ENCODE results near the gene MX2.
"Not testable (repeated sequence)": the region's sequence is repeated elsewhere in the genome, so short reads cannot be mapped to it uniquely, and the experiment has no call there.

The MX2 gene

DNA sequence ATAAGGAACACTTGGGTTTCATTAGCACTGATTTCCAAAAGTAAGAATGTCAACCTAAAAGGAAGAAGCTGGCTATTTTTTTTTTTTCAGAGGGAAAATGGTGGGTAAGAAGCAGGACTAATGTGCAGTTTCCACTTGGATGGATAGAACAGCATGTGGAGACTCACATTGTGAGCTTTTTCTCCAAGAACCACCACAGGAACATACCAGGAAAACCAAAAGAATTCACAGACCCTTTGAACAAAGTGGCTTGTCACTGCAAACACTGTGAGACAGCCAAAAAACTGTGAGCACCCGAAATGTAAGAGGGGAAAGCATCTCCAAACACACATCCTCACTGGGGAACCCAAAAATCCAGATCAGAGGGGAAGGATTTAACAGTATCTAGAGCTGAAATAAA is 48.5 kb downstream of the MX2 start:
- Histone ChIP-seq H3K36me3 (ENCODE audit: control insufficient read depth, insufficient read depth, low read length) (peaks cover 43% of the 10 kb centered on the region), H3K4me3 (ENCODE audit: insufficient read depth, low read depth, low read length, poor library complexity, severe bottlenecking) (no peak overlapping the region), H3K27me3 (replicated peaks; ENCODE audit: control insufficient read depth, insufficient read depth, low read length, poor library complexity, severe bottlenecking) (no peaks in the 10 kb centered on the region), H3K9me3 (ENCODE audit: control insufficient read depth, low read length) (no peaks in the 10 kb centered on the region), H3K4me1 (ENCODE audit: control insufficient read depth, insufficient read depth, low read length, poor library complexity, severe bottlenecking) (no peaks in the 10 kb centered on the region), H3K27ac (ENCODE audit: insufficient read depth, low read length, poor library complexity, severe bottlenecking) (no peak overlapping the region)
- DNase-seq = no peak

DNA sequence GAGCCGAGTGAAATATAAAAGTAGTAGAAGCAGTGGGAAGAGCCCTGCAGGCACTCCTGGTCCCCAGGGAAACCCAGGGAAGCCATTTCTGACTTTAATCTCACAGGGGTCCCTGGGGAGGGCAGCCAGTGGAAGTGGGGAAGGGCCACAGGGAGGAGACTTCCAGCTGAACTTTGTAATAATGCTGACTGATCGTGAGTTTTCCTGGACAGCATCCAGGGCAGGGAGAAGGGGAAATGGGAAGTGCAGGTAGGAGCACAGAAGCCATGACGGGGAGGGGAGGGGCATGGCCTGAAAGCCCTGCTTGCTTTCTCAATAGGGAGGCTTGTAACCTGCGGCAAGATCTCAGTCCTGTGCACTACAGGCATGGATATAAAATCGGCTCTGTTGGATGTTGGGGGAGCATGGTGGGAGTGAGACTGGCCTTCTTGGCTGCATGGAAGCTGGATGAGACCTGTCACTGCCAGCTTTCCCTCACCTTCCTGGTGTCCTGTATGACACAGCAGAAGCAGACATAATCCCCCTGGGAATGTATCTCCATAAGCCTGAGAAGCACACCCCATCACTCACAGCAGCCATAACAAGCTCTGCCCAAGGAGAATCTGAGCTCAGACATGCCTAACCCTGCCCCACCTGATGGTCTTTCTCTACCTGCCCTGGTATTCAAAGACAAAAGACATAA is 49.1 kb downstream of the MX2 start:
- Histone ChIP-seq H3K4me1 (ENCODE audit: control insufficient read depth, insufficient read depth, low read length, poor library complexity, severe bottlenecking) (no peaks in the 10 kb centered on the region), H3K27ac (ENCODE audit: insufficient read depth, low read length, poor library complexity, severe bottlenecking) (no peak overlapping the region), H3K27me3 (replicated peaks; ENCODE audit: control insufficient read depth, insufficient read depth, low read length, poor library complexity, severe bottlenecking) (no peaks in the 10 kb centered on the region), H3K4me3 (ENCODE audit: insufficient read depth, low read depth, low read length, poor library complexity, severe bottlenecking) (no peak overlapping the region), H3K9me3 (ENCODE audit: control insufficient read depth, low read length) (no peaks in the 10 kb centered on the region), H3K36me3 (ENCODE audit: control insufficient read depth, insufficient read depth, low read length) (peaks cover 43% of the 10 kb centered on the region)
- no peak for DNase-seq

GRCh38 chr21:41411449-41412089 is 49.7 kb downstream of the MX2 start:
- Histone ChIP-seq H3K27me3 (replicated peaks; ENCODE audit: control insufficient read depth, insufficient read depth, low read length, poor library complexity, severe bottlenecking) (no peaks in the 10 kb centered on the region), H3K9me3 (ENCODE audit: control insufficient read depth, low read length) (no peaks in the 10 kb centered on the region), H3K4me1 (ENCODE audit: control insufficient read depth, insufficient read depth, low read length, poor library complexity, severe bottlenecking) (no peaks in the 10 kb centered on the region), H3K4me3 (ENCODE audit: insufficient read depth, low read depth, low read length, poor library complexity, severe bottlenecking) (no peak overlapping the region), H3K27ac (ENCODE audit: insufficient read depth, low read length, poor library complexity, severe bottlenecking) (no peak overlapping the region), H3K36me3 (ENCODE audit: control insufficient read depth, insufficient read depth, low read length) (peaks cover 38% of the 10 kb centered on the region)
- DNase-seq = no peak

DNA sequence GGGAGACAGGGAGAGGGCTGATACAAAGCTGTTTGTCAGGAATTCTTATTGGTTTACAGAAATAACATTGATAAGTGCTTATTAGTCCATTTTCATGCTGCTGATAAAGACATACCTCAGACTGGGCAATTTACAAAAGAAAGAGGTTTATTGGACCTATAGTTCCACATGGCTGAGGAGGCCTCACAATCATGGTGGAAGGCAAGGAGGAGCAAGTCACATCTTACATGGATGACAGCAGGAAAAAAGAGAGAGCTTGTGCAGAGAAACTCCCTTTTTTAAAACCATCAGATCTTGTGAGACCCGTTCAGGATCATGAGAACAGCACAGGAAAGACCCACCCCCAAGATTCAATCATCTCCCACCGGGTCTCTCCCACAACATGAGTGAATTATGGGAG is 55.7 kb downstream of the MX2 start:
- H3K4me1 ChIP-seq (ENCODE audit: control insufficient read depth, insufficient read depth, low read length, poor library complexity, severe bottlenecking); H3K36me3 ChIP-seq (ENCODE audit: control insufficient read depth, insufficient read depth, low read length); H3K27ac ChIP-seq (ENCODE audit: insufficient read depth, low read length, poor library complexity, severe bottlenecking); H3K9me3 ChIP-seq (ENCODE audit: control insufficient read depth, low read length); DNase-seq; H3K4me3 ChIP-seq (ENCODE audit: insufficient read depth, low read depth, low read length, poor library complexity, severe bottlenecking); H3K27me3 ChIP-seq (replicated peaks; ENCODE audit: control insufficient read depth, insufficient read depth, low read length, poor library complexity, severe bottlenecking): not testable (repeated sequence)

- H3K4me1 ChIP-seq (ENCODE audit: control insufficient read depth, insufficient read depth, low read length, poor library complexity, severe bottlenecking) = peaks cover 8% of the 10 kb centered on the region
- H3K9me3 ChIP-seq (ENCODE audit: control insufficient read depth, low read length) = no peaks in the 10 kb centered on the region
- H3K36me3 ChIP-seq (ENCODE audit: control insufficient read depth, insufficient read depth, low read length) = no peaks in the 10 kb centered on the region
- H3K4me3 ChIP-seq (ENCODE audit: insufficient read depth, low read depth, low read length, poor library complexity, severe bottlenecking) = no peak overlapping the region
- H3K27me3 ChIP-seq (replicated peaks; ENCODE audit: control insufficient read depth, insufficient read depth, low read length, poor library complexity, severe bottlenecking) = no peaks in the 10 kb centered on the region
- DNase-seq = no peak
- H3K27ac ChIP-seq (ENCODE audit: insufficient read depth, low read length, poor library complexity, severe bottlenecking) = no peak overlapping the region
These were observed 56.6 kb downstream of the MX2 start for GRCh38 chr21:41418393-41418792.

- Histone ChIP-seq H3K4me1 (ENCODE audit: control insufficient read depth, insufficient read depth, low read length, poor library complexity, severe bottlenecking) (peaks cover 11% of the 10 kb centered on the region), H3K4me3 (ENCODE audit: insufficient read depth, low read depth, low read length, poor library complexity, severe bottlenecking) (no peak overlapping the region), H3K27me3 (replicated peaks; ENCODE audit: control insufficient read depth, insufficient read depth, low read length, poor library complexity, severe bottlenecking) (no peaks in the 10 kb centered on the region), H3K9me3 (ENCODE audit: control insufficient read depth, low read length) (no peaks in the 10 kb centered on the region), H3K27ac (ENCODE audit: insufficient read depth, low read length, poor library complexity, severe bottlenecking) (no peak overlapping the region), H3K36me3 (ENCODE audit: control insufficient read depth, insufficient read depth, low read length) (no peaks in the 10 kb centered on the region)
- DNase-seq = no peak
These were observed 57.3 kb downstream of the MX2 start for GRCh38 chr21:41418956-41419680.

DNA sequence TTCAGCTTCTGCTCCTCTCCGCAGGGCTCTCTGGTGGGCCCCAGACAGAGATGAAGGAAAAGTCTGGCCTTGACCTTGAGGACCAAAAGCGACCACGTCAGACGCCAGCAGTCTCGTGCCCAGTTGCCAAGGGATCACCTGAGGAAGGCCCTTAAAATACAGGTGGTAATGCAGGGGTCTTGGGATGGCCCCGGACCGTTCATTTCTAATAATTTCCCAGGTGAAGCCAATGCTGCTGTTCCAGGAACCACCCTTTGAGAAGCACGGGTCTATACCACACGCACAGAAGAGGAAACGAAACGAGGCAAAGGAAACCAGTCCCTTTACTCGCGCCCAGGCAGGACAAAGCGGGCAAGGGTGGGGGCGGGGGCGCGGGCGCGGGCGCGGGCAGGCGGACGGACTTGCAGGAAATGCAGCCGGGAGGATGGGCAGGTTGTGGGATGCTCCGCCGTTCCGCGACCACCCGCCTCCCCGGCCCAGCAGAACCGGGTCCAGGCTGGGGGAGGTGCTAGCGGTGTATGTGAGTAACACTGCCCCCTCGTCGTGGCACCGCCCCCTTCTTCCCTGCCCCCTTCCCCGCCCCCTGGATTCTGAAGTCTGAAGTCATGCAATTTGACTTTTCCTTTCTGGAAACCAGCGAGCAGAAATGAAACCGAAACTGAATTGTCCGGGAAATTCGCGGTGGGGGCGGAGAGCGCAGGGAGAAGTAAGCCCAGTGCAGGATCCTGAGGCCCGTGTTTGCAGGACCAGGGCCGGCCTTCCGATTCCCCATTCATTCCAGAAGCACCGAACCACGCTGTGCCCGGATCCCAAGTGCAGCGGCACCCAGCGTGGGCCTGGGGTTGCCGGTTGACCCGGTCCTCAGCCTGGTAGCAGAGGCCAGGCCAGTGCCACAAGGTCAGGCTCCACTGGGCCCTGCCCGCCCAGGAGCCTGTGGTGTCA is 58.4 kb downstream of the MX2 start:
- Histone ChIP-seq H3K27ac (ENCODE audit: insufficient read depth, low read length, poor library complexity, severe bottlenecking) (peak overlapping the region; percentile 67), H3K4me1 (ENCODE audit: control insufficient read depth, insufficient read depth, low read length, poor library complexity, severe bottlenecking) (peaks cover 11% of the 10 kb centered on the region), H3K4me3 (ENCODE audit: insufficient read depth, low read depth, low read length, poor library complexity, severe bottlenecking) (peak overlapping the region; percentile 83), H3K27me3 (replicated peaks; ENCODE audit: control insufficient read depth, insufficient read depth, low read length, poor library complexity, severe bottlenecking) (no peaks in the 10 kb centered on the region), H3K36me3 (ENCODE audit: control insufficient read depth, insufficient read depth, low read length) (no peaks in the 10 kb centered on the region), H3K9me3 (ENCODE audit: control insufficient read depth, low read length) (no peaks in the 10 kb centered on the region)
- DNase-seq = peak; percentile 15 to 38 (median 19)

GRCh38 chr21:41420998-41421397 is 59.2 kb downstream of the MX2 start:
- not testable (repeated sequence) for H3K4me3 ChIP-seq (ENCODE audit: insufficient read depth, low read depth, low read length, poor library complexity, severe bottlenecking); DNase-seq; H3K36me3 ChIP-seq (ENCODE audit: control insufficient read depth, insufficient read depth, low read length); H3K27me3 ChIP-seq (replicated peaks; ENCODE audit: control insufficient read depth, insufficient read depth, low read length, poor library complexity, severe bottlenecking); H3K9me3 ChIP-seq (ENCODE audit: control insufficient read depth, low read length)
- H3K27ac ChIP-seq (ENCODE audit: insufficient read depth, low read length, poor library complexity, severe bottlenecking) = peak overlapping the region; percentile 67
- peaks cover 16% of the 10 kb centered on the region for H3K4me1 ChIP-seq (ENCODE audit: control insufficient read depth, insufficient read depth, low read length, poor library complexity, severe bottlenecking)

GRCh38 chr21:41422546-41423304 is 60.9 kb downstream of the MX2 start:
- no peaks in the 10 kb centered on the region for H3K9me3 ChIP-seq (ENCODE audit: control insufficient read depth, low read length)
- H3K4me1 ChIP-seq (ENCODE audit: control insufficient read depth, insufficient read depth, low read length, poor library complexity, severe bottlenecking) = peaks cover 23% of the 10 kb centered on the region
- no peak overlapping the region for H3K4me3 ChIP-seq (ENCODE audit: insufficient read depth, low read depth, low read length, poor library complexity, severe bottlenecking)

More at GRCh38 chr21:41422546-41423304, 60.9 kb downstream of the MX2 start:
- no peak for DNase-seq
- no peaks in the 10 kb centered on the region for H3K36me3 ChIP-seq (ENCODE audit: control insufficient read depth, insufficient read depth, low read length)
- H3K27me3 ChIP-seq (replicated peaks; ENCODE audit: control insufficient read depth, insufficient read depth, low read length, poor library complexity, severe bottlenecking) = no peaks in the 10 kb centered on the region
- no peak overlapping the region for H3K27ac ChIP-seq (ENCODE audit: insufficient read depth, low read length, poor library complexity, severe bottlenecking)
